Neural cell (in vitro differentiated cells): ENCODE data around the gene IL13RA1.

Experiments used
- CTCF ChIP-seq: fragments of 450-650 bp; IDR thresholded peaks from 2 replicates; pipeline ENCODE4 v1.5.1; 2014; ENCODE audit warnings: antibody characterized with exemption, mild to moderate bottlenecking, moderate library complexity; ENCODE audit not compliant: poor library complexity, severe bottlenecking
- EZH2 ChIP-seq: fragments of 200-600, 300-800 bp; shearing (Covaris generic), sonication (generic); IDR thresholded peaks from 2 replicates; pipeline ENCODE4 v1.6.1; 2014; ENCODE audit warnings: antibody characterized with exemption, low read length, borderline replicate concordance, mild to moderate bottlenecking; ENCODE audit not compliant: insufficient read depth, poor library complexity, severe bottlenecking
- TF ChIP-seq, protein P1 (sequence below): IDR thresholded peaks from 2 replicates; pipeline ENCODE4 v1.6.1; 2012; ENCODE audit warnings: borderline replicate concordance

DNA sequence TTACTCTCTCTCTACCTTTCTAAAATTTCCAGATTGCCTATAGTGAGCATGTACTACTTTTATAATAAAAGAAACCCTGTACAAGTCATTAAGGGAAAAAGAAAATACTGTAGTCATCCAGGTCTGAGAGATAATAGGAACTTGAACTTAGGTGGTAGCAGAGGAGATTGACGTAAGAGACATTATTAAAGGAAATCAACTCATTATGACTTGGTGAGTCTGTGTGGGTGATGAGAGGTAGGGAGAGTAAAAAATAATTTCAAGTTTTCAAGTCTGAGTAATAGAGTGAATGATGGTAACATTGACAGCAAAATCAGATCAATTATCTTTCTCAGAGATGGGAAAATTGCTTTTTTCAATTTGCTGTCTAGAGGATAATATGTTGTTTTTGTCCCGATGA lies 52.2 kb downstream of the IL13RA1 start:
- TF ChIP-seq CTCF (no peak), EZH2 (no peak)
- TF ChIP-seq, protein P1, sequence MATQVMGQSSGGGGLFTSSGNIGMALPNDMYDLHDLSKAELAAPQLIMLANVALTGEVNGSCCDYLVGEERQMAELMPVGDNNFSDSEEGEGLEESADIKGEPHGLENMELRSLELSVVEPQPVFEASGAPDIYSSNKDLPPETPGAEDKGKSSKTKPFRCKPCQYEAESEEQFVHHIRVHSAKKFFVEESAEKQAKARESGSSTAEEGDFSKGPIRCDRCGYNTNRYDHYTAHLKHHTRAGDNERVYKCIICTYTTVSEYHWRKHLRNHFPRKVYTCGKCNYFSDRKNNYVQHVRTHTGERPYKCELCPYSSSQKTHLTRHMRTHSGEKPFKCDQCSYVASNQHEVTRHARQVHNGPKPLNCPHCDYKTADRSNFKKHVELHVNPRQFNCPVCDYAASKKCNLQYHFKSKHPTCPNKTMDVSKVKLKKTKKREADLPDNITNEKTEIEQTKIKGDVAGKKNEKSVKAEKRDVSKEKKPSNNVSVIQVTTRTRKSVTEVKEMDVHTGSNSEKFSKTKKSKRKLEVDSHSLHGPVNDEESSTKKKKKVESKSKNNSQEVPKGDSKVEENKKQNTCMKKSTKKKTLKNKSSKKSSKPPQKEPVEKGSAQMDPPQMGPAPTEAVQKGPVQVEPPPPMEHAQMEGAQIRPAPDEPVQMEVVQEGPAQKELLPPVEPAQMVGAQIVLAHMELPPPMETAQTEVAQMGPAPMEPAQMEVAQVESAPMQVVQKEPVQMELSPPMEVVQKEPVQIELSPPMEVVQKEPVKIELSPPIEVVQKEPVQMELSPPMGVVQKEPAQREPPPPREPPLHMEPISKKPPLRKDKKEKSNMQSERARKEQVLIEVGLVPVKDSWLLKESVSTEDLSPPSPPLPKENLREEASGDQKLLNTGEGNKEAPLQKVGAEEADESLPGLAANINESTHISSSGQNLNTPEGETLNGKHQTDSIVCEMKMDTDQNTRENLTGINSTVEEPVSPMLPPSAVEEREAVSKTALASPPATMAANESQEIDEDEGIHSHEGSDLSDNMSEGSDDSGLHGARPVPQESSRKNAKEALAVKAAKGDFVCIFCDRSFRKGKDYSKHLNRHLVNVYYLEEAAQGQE, result no peak
